Endothelial cell of umbilical vein (primary cell): Measurements from ENCODE around the gene MCM6.

Source experiments
- CTCF ChIP-seq, 2 donors: IDR thresholded peaks; 1 replicate in 1 of 2; 2 replicates in 1 of 2; pipeline ENCODE4 v1.5.1; 2011; ENCODE audit warnings: low read length in 2 of 2, mild to moderate bottlenecking in 2 of 2, moderate library complexity in 2 of 2, control low read depth in 1 of 2, inconsistent platforms in 1 of 2, low read depth in 1 of 2; ENCODE audit not compliant: insufficient read depth in 1 of 2; ENCODE audit errors: extremely low read depth in 1 of 2
- EZH2 ChIP-seq: IDR thresholded peaks from 2 replicates; pipeline ENCODE4 v1.6.1; 2012; ENCODE audit warnings: borderline replicate concordance, low read depth, mild to moderate bottlenecking, moderate library complexity, low read length, inconsistent platforms; ENCODE audit not compliant: severe bottlenecking
- JUN ChIP-seq: IDR thresholded peaks from 2 replicates; pipeline ENCODE4 v1.6.1; 2011; ENCODE audit warnings: borderline replicate concordance, low read depth; ENCODE audit not compliant: insufficient read length, insufficient read depth
- MYC ChIP-seq: IDR thresholded peaks from one replicate; pipeline ENCODE4 v1.6.1; 2011; ENCODE audit warnings: mild to moderate bottlenecking, low read depth, low read length
- POLR2A ChIP-seq: IDR thresholded peaks from 2 replicates; pipeline ENCODE4 v1.6.1; 2012; ENCODE audit warnings: low read depth, mild to moderate bottlenecking, control low read depth, low read length
- TF ChIP-seq, protein P1 (sequence below): IDR thresholded peaks from 2 replicates; pipeline ENCODE4 v1.6.1; 2011; ENCODE audit not compliant: insufficient read depth, insufficient read length

GRCh38 chr2:135850892-135851668, 25.2 kb downstream of the MCM6 start:
- TF ChIP-seq CTCF (IDR thresholded peaks at IDR 0.05; ENCODE audit: extremely low read depth in 1 of 2, insufficient read depth in 1 of 2, low read depth in 1 of 2, low read length in 2 of 2) (no peak), POLR2A (no peak), EZH2 (no peak), JUN (no peak), MYC (no peak)
- TF ChIP-seq, protein P1, sequence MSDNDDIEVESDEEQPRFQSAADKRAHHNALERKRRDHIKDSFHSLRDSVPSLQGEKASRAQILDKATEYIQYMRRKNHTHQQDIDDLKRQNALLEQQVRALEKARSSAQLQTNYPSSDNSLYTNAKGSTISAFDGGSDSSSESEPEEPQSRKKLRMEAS, result no peak
